Hepatocyte (in vitro differentiated cells): ENCODE results near the gene PTGIS.

Experiments used
- EZH2 ChIP-seq: fragments of 200-600 bp; sonication (generic); IDR thresholded peaks from 2 replicates; pipeline ENCODE4 v1.6.1; 2016; ENCODE audit warnings: antibody characterized with exemption, mild to moderate bottlenecking, borderline replicate concordance
- EZH2phosphoT487 ChIP-seq: fragments of 200-600 bp; sonication (generic); IDR thresholded peaks from one replicate; pipeline ENCODE4 v1.6.1; 2018; ENCODE audit warnings: antibody characterized with exemption, mild to moderate bottlenecking, low read depth, moderate library complexity; ENCODE audit not compliant: unreplicated experiment, severe bottlenecking
- TF ChIP-seq, protein P1 (sequence below): fragments of 200-600 bp; sonication (generic); IDR thresholded peaks from 2 replicates; pipeline ENCODE4 v1.5.1; 2016; ENCODE audit warnings: antibody characterized with exemption, mild to moderate bottlenecking; ENCODE audit not compliant: poor library complexity

DNA sequence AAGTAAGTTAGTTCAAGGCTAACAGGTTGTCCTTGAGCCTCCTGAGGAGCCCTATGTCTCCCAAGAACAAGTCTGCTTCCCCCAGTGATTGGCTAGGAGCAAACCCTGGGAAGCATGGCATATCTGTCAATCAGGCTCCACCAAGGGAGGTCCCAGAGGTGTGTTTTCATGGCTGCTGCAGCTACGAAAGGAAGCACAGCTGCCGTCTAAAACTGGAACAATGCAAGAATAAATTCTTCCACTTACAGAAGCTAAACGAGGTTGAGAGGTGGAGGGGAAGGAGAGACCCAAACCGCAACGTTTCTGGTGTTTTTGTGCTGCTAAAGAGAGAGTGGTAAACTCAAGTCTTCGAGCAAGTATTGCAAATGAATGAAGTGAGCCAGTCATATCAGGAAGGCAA is 4.9 kb upstream of the PTGIS start:
- TF ChIP-seq EZH2phosphoT487 (no peak), EZH2 (no peak)
- TF ChIP-seq, protein P1, sequence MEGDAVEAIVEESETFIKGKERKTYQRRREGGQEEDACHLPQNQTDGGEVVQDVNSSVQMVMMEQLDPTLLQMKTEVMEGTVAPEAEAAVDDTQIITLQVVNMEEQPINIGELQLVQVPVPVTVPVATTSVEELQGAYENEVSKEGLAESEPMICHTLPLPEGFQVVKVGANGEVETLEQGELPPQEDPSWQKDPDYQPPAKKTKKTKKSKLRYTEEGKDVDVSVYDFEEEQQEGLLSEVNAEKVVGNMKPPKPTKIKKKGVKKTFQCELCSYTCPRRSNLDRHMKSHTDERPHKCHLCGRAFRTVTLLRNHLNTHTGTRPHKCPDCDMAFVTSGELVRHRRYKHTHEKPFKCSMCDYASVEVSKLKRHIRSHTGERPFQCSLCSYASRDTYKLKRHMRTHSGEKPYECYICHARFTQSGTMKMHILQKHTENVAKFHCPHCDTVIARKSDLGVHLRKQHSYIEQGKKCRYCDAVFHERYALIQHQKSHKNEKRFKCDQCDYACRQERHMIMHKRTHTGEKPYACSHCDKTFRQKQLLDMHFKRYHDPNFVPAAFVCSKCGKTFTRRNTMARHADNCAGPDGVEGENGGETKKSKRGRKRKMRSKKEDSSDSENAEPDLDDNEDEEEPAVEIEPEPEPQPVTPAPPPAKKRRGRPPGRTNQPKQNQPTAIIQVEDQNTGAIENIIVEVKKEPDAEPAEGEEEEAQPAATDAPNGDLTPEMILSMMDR, result no peak
